ENCODE results near the gene DLGAP1.

The DLGAP1 gene

DNA sequence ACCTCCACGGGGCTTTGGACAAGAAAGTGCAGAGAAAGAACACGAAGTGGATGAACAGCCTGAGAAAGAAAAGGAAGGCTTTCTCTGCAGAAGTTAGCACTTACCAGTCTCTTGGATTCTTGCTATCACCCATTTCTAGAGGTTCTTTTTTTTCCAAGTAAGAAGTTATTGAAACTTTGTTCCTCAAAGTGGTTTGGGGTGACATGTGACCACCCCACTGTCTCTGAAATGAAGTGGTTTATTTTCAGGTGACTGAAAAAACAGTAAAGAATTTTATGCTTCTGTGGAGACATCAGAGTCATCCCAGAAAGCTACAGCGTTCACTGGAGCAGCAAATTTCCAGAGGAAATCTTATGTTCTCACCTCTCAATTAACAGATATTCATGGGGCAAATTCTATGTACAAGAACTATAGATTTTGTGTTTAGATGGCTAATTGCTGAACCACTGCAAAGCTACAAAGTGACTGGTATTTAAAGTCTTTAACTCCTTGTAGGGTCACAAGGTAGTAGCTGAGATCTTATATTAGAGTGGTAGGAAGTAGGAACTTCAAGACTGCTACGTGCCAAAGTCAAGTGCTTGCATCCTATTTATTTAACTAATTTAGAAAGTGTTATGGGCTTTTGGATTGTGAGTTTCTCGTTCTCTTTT lies 737.6 kb downstream of the DLGAP1 start:
- no peaks in the 10 kb centered on the region for H3F3A ChIP-seq (ENCODE audit: insufficient read depth)
- H3K9ac ChIP-seq (ENCODE audit: low read length): no peak overlapping the region
- TF ChIP-seq EZH2phosphoT487 (conservative IDR thresholded peaks at IDR 0.05; ENCODE audit: low read length) (no peak), CTCF (IDR thresholded peaks at IDR 0.05; ENCODE audit: insufficient read depth, low read length, poor library complexity, severe bottlenecking) (no peak)
- no peaks in the 10 kb centered on the region for H3K36me3 ChIP-seq (ENCODE audit: low read length)
- H3K9me2 ChIP-seq (replicated peaks; ENCODE audit: insufficient read depth, low read length): no peaks in the 10 kb centered on the region
- H3K27ac ChIP-seq (ENCODE audit: low read depth, low read length): no peak overlapping the region
- no peaks in the 10 kb centered on the region for H4K20me1 ChIP-seq (ENCODE audit: low read depth, low read length)
- H2AFZ ChIP-seq (ENCODE audit: low read depth, low read length, severe bottlenecking): no peak overlapping the region
- H3K9me3 ChIP-seq (ENCODE audit: insufficient read depth, low read length): no peaks in the 10 kb centered on the region
- no peaks in the 10 kb centered on the region for H3K79me2 ChIP-seq (ENCODE audit: insufficient read depth, low read length)
- no peaks in the 10 kb centered on the region for H3K27me3 ChIP-seq (ENCODE audit: low read length)
- no peak overlapping the region for H3K4me3 ChIP-seq (ENCODE audit: insufficient read depth, low read length, poor library complexity, severe bottlenecking)
- H3K4me2 ChIP-seq (ENCODE audit: low read depth, low read length, poor library complexity, severe bottlenecking): no peak overlapping the region

GRCh38 chr18:3716116-3716660 lies 738.9 kb downstream of the DLGAP1 start:
- H3K27ac ChIP-seq (ENCODE audit: low read depth, low read length): no peak overlapping the region
- H3K9me3 ChIP-seq (ENCODE audit: insufficient read depth, low read length): no peaks in the 10 kb centered on the region
- H3F3A ChIP-seq (ENCODE audit: insufficient read depth): no peaks in the 10 kb centered on the region

GRCh38 chr18:3715231-3716080 lies 739.7 kb downstream of the DLGAP1 start:
- no peaks in the 10 kb centered on the region for H3F3A ChIP-seq (ENCODE audit: insufficient read depth)
- no peak overlapping the region for H3K4me3 ChIP-seq (ENCODE audit: insufficient read depth, low read length, poor library complexity, severe bottlenecking)
- no peaks in the 10 kb centered on the region for H3K27me3 ChIP-seq (ENCODE audit: low read length)
- H3K4me2 ChIP-seq (ENCODE audit: low read depth, low read length, poor library complexity, severe bottlenecking): no peak overlapping the region
- H2AFZ ChIP-seq (ENCODE audit: low read depth, low read length, severe bottlenecking): no peak overlapping the region
- no peaks in the 10 kb centered on the region for H3K79me2 ChIP-seq (ENCODE audit: insufficient read depth, low read length)
- H4K20me1 ChIP-seq (ENCODE audit: low read depth, low read length): no peaks in the 10 kb centered on the region
- no peaks in the 10 kb centered on the region for H3K36me3 ChIP-seq (ENCODE audit: low read length)
- no peak overlapping the region for H3K27ac ChIP-seq (ENCODE audit: low read depth, low read length)
- H3K9ac ChIP-seq (ENCODE audit: low read length): no peak overlapping the region
- H3K9me2 ChIP-seq (replicated peaks; ENCODE audit: insufficient read depth, low read length): no peaks in the 10 kb centered on the region
- TF ChIP-seq EZH2phosphoT487 (conservative IDR thresholded peaks at IDR 0.05; ENCODE audit: low read length): no peak
- no peak for TF ChIP-seq CTCF (IDR thresholded peaks at IDR 0.05; ENCODE audit: insufficient read depth, low read length, poor library complexity, severe bottlenecking)
- H3K9me3 ChIP-seq (ENCODE audit: insufficient read depth, low read length): no peaks in the 10 kb centered on the region

More at GRCh38 chr18:3716116-3716660, 738.9 kb downstream of the DLGAP1 start:
- Histone ChIP-seq H3K9ac (ENCODE audit: low read length) (no peak overlapping the region), H3K79me2 (ENCODE audit: insufficient read depth, low read length) (no peaks in the 10 kb centered on the region), H3K4me3 (ENCODE audit: insufficient read depth, low read length, poor library complexity, severe bottlenecking) (no peak overlapping the region), H4K20me1 (ENCODE audit: low read depth, low read length) (no peaks in the 10 kb centered on the region), H3K27me3 (ENCODE audit: low read length) (no peaks in the 10 kb centered on the region), H3K9me2 (replicated peaks; ENCODE audit: insufficient read depth, low read length) (no peaks in the 10 kb centered on the region), H3K4me2 (ENCODE audit: low read depth, low read length, poor library complexity, severe bottlenecking) (no peak overlapping the region), H3K36me3 (ENCODE audit: low read length) (no peaks in the 10 kb centered on the region), H2AFZ (ENCODE audit: low read depth, low read length, severe bottlenecking) (no peak overlapping the region)
- no peak for TF ChIP-seq CTCF (IDR thresholded peaks at IDR 0.05; ENCODE audit: insufficient read depth, low read length, poor library complexity, severe bottlenecking)
- TF ChIP-seq EZH2phosphoT487 (conservative IDR thresholded peaks at IDR 0.05; ENCODE audit: low read length): no peak
